Measurements from ENCODE around the gene ARGFX.

Gene ARGFX

GRCh38 chr3:121557426-121557934 lies 10.3 kb upstream of the ARGFX start (continued):
- TF ChIP-seq ZNF148 (tag by site-specific recombination; IDR thresholded peaks at IDR 0.05; ENCODE audit: borderline replicate concordance) (no peak), ZNF791 (tag by site-specific recombination; IDR thresholded peaks at IDR 0.05) (no peak), KLF16 (tag by site-specific recombination; IDR thresholded peaks at IDR 0.05) (no peak), ZNF362 (tag by site-specific recombination; IDR thresholded peaks at IDR 0.05) (no peak)

- H3K4me1 ChIP-seq (ENCODE audit: control insufficient read depth, insufficient read depth, low read length) = no peaks in the 10 kb centered on the region
- no peak for TF ChIP-seq KLF17 (tag by site-specific recombination; IDR thresholded peaks at IDR 0.05)
- TF ChIP-seq ZSCAN30 (tag by site-specific recombination; IDR thresholded peaks at IDR 0.05) = no peak
- TF ChIP-seq SP3 (tag by site-specific recombination; IDR thresholded peaks at IDR 0.05) = no peak
- TF ChIP-seq ZNF416 (tag by site-specific recombination; IDR thresholded peaks at IDR 0.05) = no peak
- TF ChIP-seq ZNF510 (tag by site-specific recombination; IDR thresholded peaks at IDR 0.05; ENCODE audit: insufficient replicate concordance) = no peak
- no peak for TF ChIP-seq ZNF350 (tag by site-specific recombination; IDR thresholded peaks at IDR 0.05)
- TF ChIP-seq BCL6B (tag by site-specific recombination; IDR thresholded peaks at IDR 0.05) = no peak
- TF ChIP-seq ZBTB49 (tag by site-specific recombination; IDR thresholded peaks at IDR 0.05; ENCODE audit: low read depth) = no peak
- no peak for TF ChIP-seq KLF1 (tag by site-specific recombination; IDR thresholded peaks at IDR 0.05)
- TF ChIP-seq ZNF133 (tag by site-specific recombination; IDR thresholded peaks at IDR 0.05) = no peak
- no peak for TF ChIP-seq ZNF423 (tag by site-specific recombination; IDR thresholded peaks at IDR 0.05)
- no peak for TF ChIP-seq AEBP2 (tag by site-specific recombination; IDR thresholded peaks at IDR 0.05; ENCODE audit: borderline replicate concordance)
- ChIA-PET CTCF (no interaction called here), POLR2A (no interaction called here)
- H3K27ac ChIP-seq (ENCODE audit: extremely low read depth, low read depth, low read length) = no peak overlapping the region
- no peak overlapping the region for H3K4me3 ChIP-seq (ENCODE audit: low read depth, low read length)
- H3K36me3 ChIP-seq (ENCODE audit: control insufficient read depth in 2 of 2, insufficient read depth in 1 of 2, low read length in 2 of 2) = no peaks in the 10 kb centered on the region
- H3K9me3 ChIP-seq (ENCODE audit: control insufficient read depth, insufficient read depth, low read depth, low read length) = no peaks in the 10 kb centered on the region
These were observed 5.6 kb upstream of the ARGFX start for GRCh38 chr3:121562148-121562547.
